ENCODE measurements around the gene PAK1.

DNA sequence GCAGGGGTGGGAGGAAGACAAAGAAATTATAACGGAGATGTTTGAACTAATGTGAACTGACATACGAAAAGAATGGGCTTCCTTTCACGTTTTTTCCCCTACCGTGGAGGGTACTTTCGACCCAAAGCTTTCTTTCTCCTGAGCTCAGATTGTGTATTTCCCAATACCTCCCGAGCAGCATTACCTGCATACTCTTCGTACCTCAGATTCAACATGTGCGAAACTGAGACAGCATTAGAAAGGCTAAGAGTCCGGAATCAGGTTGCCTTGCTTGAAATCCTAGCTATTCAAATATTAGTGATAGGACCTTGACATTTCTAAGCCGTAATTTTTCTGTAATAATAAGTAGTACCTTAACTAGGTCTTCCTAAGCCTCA lies 778 bp upstream of the PAK1 start:
- TF ChIP-seq, protein P1, sequence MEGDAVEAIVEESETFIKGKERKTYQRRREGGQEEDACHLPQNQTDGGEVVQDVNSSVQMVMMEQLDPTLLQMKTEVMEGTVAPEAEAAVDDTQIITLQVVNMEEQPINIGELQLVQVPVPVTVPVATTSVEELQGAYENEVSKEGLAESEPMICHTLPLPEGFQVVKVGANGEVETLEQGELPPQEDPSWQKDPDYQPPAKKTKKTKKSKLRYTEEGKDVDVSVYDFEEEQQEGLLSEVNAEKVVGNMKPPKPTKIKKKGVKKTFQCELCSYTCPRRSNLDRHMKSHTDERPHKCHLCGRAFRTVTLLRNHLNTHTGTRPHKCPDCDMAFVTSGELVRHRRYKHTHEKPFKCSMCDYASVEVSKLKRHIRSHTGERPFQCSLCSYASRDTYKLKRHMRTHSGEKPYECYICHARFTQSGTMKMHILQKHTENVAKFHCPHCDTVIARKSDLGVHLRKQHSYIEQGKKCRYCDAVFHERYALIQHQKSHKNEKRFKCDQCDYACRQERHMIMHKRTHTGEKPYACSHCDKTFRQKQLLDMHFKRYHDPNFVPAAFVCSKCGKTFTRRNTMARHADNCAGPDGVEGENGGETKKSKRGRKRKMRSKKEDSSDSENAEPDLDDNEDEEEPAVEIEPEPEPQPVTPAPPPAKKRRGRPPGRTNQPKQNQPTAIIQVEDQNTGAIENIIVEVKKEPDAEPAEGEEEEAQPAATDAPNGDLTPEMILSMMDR (IDR thresholded peaks at IDR 0.05; ENCODE audit: low read length) = no peak
- TF ChIP-seq EZH2 (IDR thresholded peaks at IDR 0.05; ENCODE audit: borderline replicate concordance, low read length) = no peak
